GM23338 (cell line): ENCODE results near the gene SH3RF3. TPM values are rescaled to one million over a fixed set of nuclear protein-coding genes. Genes with fewer than 3 reads are reported as not detected.

Experiments
- ATAC-seq: fragments of 200-7000 bp; cut with Tn5 transposase; 3 replicates; pipeline ENCODE4 v1.9.1; 2020
- DNase-seq: peaks from one replicate; pipeline ENCODE4 v3.0.0-alpha.2; 2015; ENCODE audit warnings: low spot score
- H2AFZ ChIP-seq: fragments of 200-600 bp; sonication (generic); 2 replicates; pipeline ENCODE4 v1.8.0; 2016; ENCODE audit warnings: antibody characterized with exemption, mild to moderate bottlenecking, moderate library complexity
- H3F3A ChIP-seq: fragments of 200-600 bp; sonication (generic); replicated peaks from 2 replicates; pipeline ENCODE4 v1.8.0; 2017; ENCODE audit warnings: antibody characterized with exemption, mixed run types, low read depth
- H3K27ac ChIP-seq: fragments of 200-600 bp; sonication (generic); 2 replicates; pipeline ENCODE4 v1.6.1; 2016; ENCODE audit warnings: low read depth
- H3K27me3 ChIP-seq: fragments of 200-600 bp; sonication (generic); 2 replicates; pipeline ENCODE4 v1.8.0; 2016; ENCODE audit warnings: mild to moderate bottlenecking, mixed run types, moderate library complexity; ENCODE audit not compliant: insufficient read depth
- H3K36me3 ChIP-seq: fragments of 200-600 bp; sonication (generic); 2 replicates; pipeline ENCODE4 v1.8.0; 2016; ENCODE audit warnings: mild to moderate bottlenecking; ENCODE audit not compliant: insufficient read depth
- H3K4me1 ChIP-seq: fragments of 200-600 bp; sonication (generic); 2 replicates; pipeline ENCODE4 v1.8.0; 2016; ENCODE audit warnings: mild to moderate bottlenecking, moderate library complexity; ENCODE audit not compliant: insufficient read depth
- H3K4me2 ChIP-seq: fragments of 200-600 bp; sonication (generic); 2 replicates; pipeline ENCODE4 v1.7.1; 2017; ENCODE audit warnings: mixed run types
- H3K4me3 ChIP-seq: fragments of 200-600 bp; sonication (generic); 2 replicates; pipeline ENCODE4 v1.6.1; 2016; ENCODE audit warnings: mixed run types
- H3K79me2 ChIP-seq: fragments of 200-600 bp; sonication (generic); replicated peaks from 2 replicates; pipeline ENCODE4 v1.8.0; 2017; ENCODE audit warnings: mild to moderate bottlenecking; ENCODE audit not compliant: insufficient read depth
- H3K9me2 ChIP-seq: fragments of 200-600 bp; sonication (generic); 2 replicates; pipeline ENCODE4 v1.8.0; 2017; ENCODE audit not compliant: insufficient read depth
- H4K20me1 ChIP-seq: fragments of 200-600 bp; sonication (generic); replicated peaks from 2 replicates; pipeline ENCODE4 v1.8.0; 2017; ENCODE audit warnings: mild to moderate bottlenecking; ENCODE audit not compliant: insufficient read depth
- H3K27ac Mint-ChIP-seq: 2 replicates; pipeline ENCODE4 v1.8.0; 2020; ENCODE audit warnings: inconsistent platforms, mild to moderate bottlenecking, moderate library complexity, mixed read lengths
- H3K27me3 Mint-ChIP-seq: 3 replicates; pipeline ENCODE4 v1.8.0; 2022; ENCODE audit warnings: low read depth, mild to moderate bottlenecking, moderate library complexity, mixed read lengths, inconsistent platforms; ENCODE audit not compliant: insufficient read depth, poor library complexity
- H3K36me3 Mint-ChIP-seq: 3 replicates; pipeline ENCODE4 v1.8.0; 2021; ENCODE audit warnings: low read depth, mild to moderate bottlenecking, inconsistent platforms, moderate library complexity, mixed read lengths
- H3K4me1 Mint-ChIP-seq: 3 replicates; pipeline ENCODE4 v1.8.0; 2020; ENCODE audit warnings: mild to moderate bottlenecking, inconsistent platforms, mixed read lengths
- H3K4me3 Mint-ChIP-seq: 3 replicates; pipeline ENCODE4 v1.8.0; 2021; ENCODE audit warnings: moderate library complexity, mild to moderate bottlenecking, inconsistent platforms, mixed read lengths
- H3K9me3 Mint-ChIP-seq: 3 replicates; pipeline ENCODE4 v1.8.0; 2020; ENCODE audit warnings: moderate library complexity, mild to moderate bottlenecking, inconsistent platforms, mixed read lengths
- CREB1 ChIP-seq: fragments of 250-450 bp; sonication (Bioruptor Pico); IDR thresholded peaks from 2 replicates; pipeline ENCODE4 v1.5.0; 2020; ENCODE audit warnings: low read depth, mild to moderate bottlenecking, moderate library complexity
- CTCF ChIP-seq, 2 experiments: fragments of 200-600 bp in 1 of 2; sonication (generic) in 1 of 2; conservative IDR thresholded peaks; 2 replicates each; pipeline versions ENCODE4 v1.5.1 to v1.6.1; 2016 to 2017; ENCODE audit warnings: antibody characterized with exemption in 2 of 2, low read depth in 2 of 2, mild to moderate bottlenecking in 2 of 2, moderate library complexity in 1 of 2
- ETS1 ChIP-seq: IDR thresholded peaks from 2 replicates; pipeline ENCODE4 v1.6.1; 2016; ENCODE audit warnings: antibody characterized with exemption
- EZH2 ChIP-seq: fragments of 200-600 bp; sonication (generic); IDR thresholded peaks from one replicate; pipeline ENCODE4 v1.8.0; 2017; ENCODE audit warnings: antibody characterized with exemption, mild to moderate bottlenecking, low read depth; ENCODE audit not compliant: unreplicated experiment
- EZH2phosphoT487 ChIP-seq: fragments of 200-600 bp; sonication (generic); IDR thresholded peaks from one replicate; pipeline ENCODE4 v1.8.1; 2018; ENCODE audit warnings: antibody characterized with exemption; ENCODE audit not compliant: unreplicated experiment
- JUNB ChIP-seq: IDR thresholded peaks from one replicate; pipeline ENCODE4 v1.6.1; 2016; ENCODE audit warnings: antibody characterized with exemption; ENCODE audit not compliant: unreplicated experiment
- NANOG ChIP-seq: IDR thresholded peaks from 2 replicates; pipeline ENCODE4 v1.6.1; 2016; ENCODE audit warnings: antibody characterized with exemption, borderline replicate concordance
- POLR2AphosphoS5 ChIP-seq: IDR thresholded peaks from 2 replicates; pipeline ENCODE4 v1.6.1; 2016; ENCODE audit warnings: antibody characterized with exemption, low read depth
- REST ChIP-seq: IDR thresholded peaks from one replicate; pipeline ENCODE4 v1.6.1; 2018; ENCODE audit warnings: antibody characterized with exemption; ENCODE audit not compliant: unreplicated experiment
- STAT1 ChIP-seq: IDR thresholded peaks from one replicate; pipeline ENCODE4 v1.6.1; 2016; ENCODE audit warnings: antibody characterized with exemption; ENCODE audit not compliant: unreplicated experiment
- ZNF114 ChIP-seq: fragments of 250-450 bp; sonication (Bioruptor Pico); IDR thresholded peaks from 2 replicates; pipeline ENCODE4 v1.5.0; 2020; ENCODE audit warnings: mild to moderate bottlenecking, moderate library complexity
- ZNF331 ChIP-seq: fragments of 250-450 bp; sonication (Bioruptor Pico); IDR thresholded peaks from 2 replicates; pipeline ENCODE4 v1.5.0; 2020; ENCODE audit warnings: low read depth, mild to moderate bottlenecking, moderate library complexity
- ZNF462 ChIP-seq: fragments of 250-450 bp; sonication (Bioruptor Pico); IDR thresholded peaks from 2 replicates; pipeline ENCODE4 v1.5.0; 2020; ENCODE audit warnings: mild to moderate bottlenecking, moderate library complexity
- polyA plus RNA-seq: library from polyadenylated mRNA; unstranded; fragments of >200 nt; fragmentation: Nextera tagmentation; extraction: Ambion mirVana; gene quantifications from 2 replicates; pipeline ENCODE4 v1.2.1, GENCODE V29; 2016
- total RNA-seq: library from RNA; depleted of rRNA; stranded (reverse); fragments of >200 nt; shearing (Covaris generic); gene quantifications from 2 replicates; pipeline ENCODE4 v1.2.3, GENCODE V29; 2014

Gene SH3RF3
- total and polyA plus RNA-seq, 2 experiments from 2014 or later, result 0.11 to 0.63 TPM

- no peak overlapping the region for H3K4me3 ChIP-seq
- H2AFZ ChIP-seq, result no peak overlapping the region
- Mint-ChIP-seq H3K27me3 (peaks cover 12% of the 10 kb centered on the region), H3K27ac (no peak overlapping the region), H3K9me3 (no peaks in the 10 kb centered on the region; the same call in 2 of the 3 replicates), H3K4me3 (no peak overlapping the region), H3K36me3 (no peaks in the 10 kb centered on the region), H3K4me1 (peaks cover 19% of the 10 kb centered on the region)
- no peak overlapping the region for H3K27ac ChIP-seq
- no peaks in the 10 kb centered on the region for H3F3A ChIP-seq
- H4K20me1 ChIP-seq, result no peaks in the 10 kb centered on the region
- peaks cover 11% of the 10 kb centered on the region for H3K4me1 ChIP-seq
- H3K27me3 ChIP-seq, result no peaks in the 10 kb centered on the region
- H3K79me2 ChIP-seq, result no peaks in the 10 kb centered on the region
- no peaks in the 10 kb centered on the region; the same call in 1 of the 2 replicates for H3K36me3 ChIP-seq
- DNase-seq (no peak), ATAC-seq (no peak)
- TF ChIP-seq ETS1 (no peak), CREB1 (CRISPR knock-in tag) (no peak), STAT1 (no peak), EZH2phosphoT487 (no peak), ZNF462 (no peak), EZH2 (no peak), CTCF (conservative IDR thresholded peaks at IDR 0.05; ENCODE audit: low read depth in 2 of 2) (no peak), NANOG (no peak), ZNF331 (no peak), ZNF114 (CRISPR knock-in tag) (no peak), POLR2AphosphoS5 (no peak), REST (no peak), JUNB (no peak)
- no peak overlapping the region for H3K4me2 ChIP-seq
- no peaks in the 10 kb centered on the region; the same call in 1 of the 2 replicates for H3K9me2 ChIP-seq
Measured at GRCh38 chr2:109285244-109285651, 156.2 kb downstream of the SH3RF3 start.
